Hematopoietic multipotent progenitor cell (in vitro differentiated cells): ENCODE data around the gene TIMM23B. TPM values are rescaled to one million over a fixed set of nuclear protein-coding genes. Genes with fewer than 3 reads are reported as not detected.
"Not testable (repeated sequence)": the region's sequence is repeated elsewhere in the genome, so short reads cannot be mapped to it uniquely, and the experiment has no call there.

Source experiments
- DNase-seq, 3 donors: peaks; one replicate each; pipeline ENCODE4 v3.0.0-alpha.2; 2011 to 2015; ENCODE audit warnings: low read depth in 2 of 3, low spot score in 2 of 3
- small RNA-seq: library from RNA; depleted of rRNA; stranded (forward); fragments of <200 nt; gene quantifications from one replicate; pipeline ENCODE3, GENCODE V24; 2012
- total RNA-seq: library from RNA; depleted of rRNA; stranded (reverse); fragments of >200 nt; gene quantifications from one replicate; pipeline ENCODE4 v1.2.3, GENCODE V29; 2012

Gene TIMM23B
- total RNA-seq, 1 donor = 12.7 TPM

DNA sequence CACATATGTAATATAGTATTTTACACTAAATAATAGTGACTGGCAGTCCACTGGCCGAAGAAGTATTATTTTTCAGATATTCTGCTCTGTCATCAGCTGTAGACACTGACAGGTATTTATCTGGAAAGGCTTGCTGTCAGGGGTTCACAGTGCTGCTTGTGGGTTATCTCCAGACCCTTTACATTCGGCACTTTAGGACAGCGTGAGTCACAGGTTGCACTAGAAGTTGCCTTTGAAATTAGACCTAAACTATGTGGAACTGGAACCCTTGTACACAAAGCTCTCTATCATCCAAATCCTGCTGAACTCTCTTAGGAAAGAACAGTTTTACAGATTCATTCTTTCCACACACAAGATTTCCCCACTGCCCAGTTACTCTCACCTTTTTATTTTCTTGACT lies 30.2 kb downstream of the TIMM23B start:
- DNase-seq = not testable (repeated sequence)

DNA sequence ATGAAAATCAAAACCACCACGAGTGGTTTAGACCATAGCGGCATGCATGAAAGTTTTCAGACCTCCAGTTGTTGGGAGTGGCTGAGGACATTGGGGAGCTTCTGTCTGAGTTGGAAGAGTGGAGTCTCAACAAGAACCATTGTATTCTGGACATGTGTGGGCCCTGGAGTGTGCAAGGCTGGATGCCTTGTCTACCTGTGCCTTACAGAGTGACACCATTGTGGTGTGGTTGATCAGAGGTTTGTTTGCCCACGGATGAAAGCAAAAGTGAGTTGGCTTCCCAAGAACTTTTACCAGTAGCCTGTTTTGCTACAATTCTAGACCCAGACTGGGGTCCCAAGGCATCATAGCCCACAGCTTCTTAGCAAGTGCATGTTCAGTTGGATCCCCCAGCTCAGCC lies 35.9 kb downstream of the TIMM23B start:
- DNase-seq = not testable (repeated sequence)

DNA sequence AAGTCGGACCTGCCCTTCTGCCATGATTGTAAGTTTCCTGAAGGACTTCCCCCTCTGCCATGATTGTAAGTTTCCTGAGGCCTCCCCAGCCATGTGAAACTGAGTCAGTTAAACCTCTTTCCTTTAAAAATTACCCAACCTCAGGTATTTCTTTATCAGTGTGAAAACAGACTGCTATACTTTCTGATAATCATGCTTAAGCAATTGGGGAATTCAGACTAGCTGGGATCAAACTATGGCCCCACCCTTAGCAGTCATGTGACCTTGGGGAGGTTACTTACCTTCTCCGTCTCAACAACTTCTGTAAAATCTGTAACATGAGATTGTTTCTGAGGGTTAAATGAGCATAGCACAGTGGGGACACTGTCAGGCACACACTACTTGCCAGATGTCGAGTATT lies 45.4 kb downstream of the TIMM23B start:
- not testable (repeated sequence) for DNase-seq

DNA sequence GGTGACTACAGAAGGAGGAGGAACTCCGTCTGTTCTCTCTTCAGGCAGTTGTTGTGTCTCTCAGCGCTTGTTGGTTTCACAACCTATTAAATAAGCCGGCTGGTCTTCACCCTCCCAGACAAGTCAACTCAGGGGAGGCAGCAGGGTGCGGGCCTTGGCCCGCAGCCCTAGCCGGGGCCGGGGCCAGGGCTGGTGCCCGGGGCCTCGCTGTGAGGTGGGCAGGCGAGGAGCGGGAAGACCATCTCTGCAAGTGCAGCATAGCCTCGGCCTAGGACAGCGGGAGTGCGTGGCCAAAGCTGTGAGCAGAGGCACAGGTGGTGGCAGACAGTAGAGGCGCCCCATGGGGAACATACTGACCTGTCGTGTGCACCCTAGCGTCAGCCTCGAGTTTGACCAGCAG lies 46.5 kb downstream of the TIMM23B start, which contains the start of gene AGAP6:
Gene AGAP6, plus strand, starts transcription at position 31 of the 400 bp plus-strand sequence. Its CDS starts 310 bp downstream, at position 341.
- not testable (repeated sequence) for DNase-seq

DNA sequence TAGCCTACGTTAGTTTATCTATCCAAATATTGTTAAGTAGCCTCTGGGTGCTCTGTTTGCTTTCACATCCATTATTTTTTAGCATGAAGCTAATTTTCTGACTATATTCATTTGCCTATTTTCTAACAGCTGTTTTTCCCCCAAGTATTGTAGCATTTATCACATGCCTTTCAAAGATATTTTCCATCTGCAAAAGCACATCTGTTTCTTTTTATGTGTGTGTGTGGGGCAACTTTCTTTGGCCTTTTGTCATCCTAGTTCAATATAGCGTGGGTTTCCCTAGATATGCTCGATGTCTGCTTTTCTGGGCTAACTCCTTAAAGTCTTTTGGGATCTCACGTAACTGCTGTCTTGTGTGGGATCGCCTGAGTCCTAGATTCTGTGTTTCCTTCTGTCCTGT lies 53.5 kb downstream of the TIMM23B start:
- DNase-seq = not testable (repeated sequence)

DNA sequence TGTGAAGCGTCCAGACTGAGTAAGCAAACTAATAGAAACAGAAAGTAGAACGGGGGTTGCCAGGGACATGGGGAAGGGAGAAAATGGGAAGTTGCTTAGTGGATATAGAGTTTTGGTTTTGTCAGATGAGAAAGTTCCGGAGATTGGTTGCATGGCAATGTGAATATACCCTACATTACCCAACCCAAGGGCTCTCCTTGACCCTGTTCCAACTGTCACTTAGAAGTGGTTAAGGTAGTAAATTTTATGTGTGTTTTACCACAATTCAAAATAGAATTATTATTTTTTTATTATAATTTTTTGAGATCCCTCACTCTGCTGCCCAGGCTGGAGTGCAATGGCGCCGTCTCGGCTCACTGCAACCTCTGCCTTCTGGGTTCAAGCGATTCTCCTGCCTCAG lies 72.2 kb downstream of the TIMM23B start:
- peak in 2 of 3 donors; percentile 10 to 52 for DNase-seq

DNA sequence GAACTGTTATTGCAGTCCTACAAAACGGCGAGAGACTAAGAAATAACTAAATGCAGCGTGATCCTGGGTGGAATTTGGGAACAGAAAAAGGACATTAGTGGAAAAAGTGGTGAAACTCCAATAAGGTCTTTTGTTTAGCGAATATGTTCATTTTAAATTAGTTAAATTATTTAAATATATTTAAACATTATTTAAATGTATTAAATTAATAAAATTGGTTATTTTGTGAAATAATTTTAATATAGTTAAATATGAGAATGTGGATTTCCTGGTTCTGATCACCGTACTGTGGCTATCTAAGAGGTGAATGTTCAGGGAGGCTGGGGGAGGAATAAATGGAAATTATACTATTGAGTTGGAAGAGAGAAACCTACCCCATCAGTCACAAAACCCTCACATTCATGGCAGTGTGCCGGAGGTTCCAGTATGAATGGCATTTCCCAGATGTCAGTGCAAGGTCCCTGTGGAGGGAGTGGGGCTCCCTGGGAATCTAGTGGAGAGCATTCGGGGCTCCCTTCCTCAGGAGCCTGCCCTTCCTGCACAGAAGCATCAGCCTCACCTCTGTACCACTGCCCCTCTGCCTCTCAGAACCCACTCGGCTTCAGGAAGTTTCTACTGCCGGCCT lies 73.9 kb downstream of the TIMM23B start:
- DNase-seq = not testable (repeated sequence)

DNA sequence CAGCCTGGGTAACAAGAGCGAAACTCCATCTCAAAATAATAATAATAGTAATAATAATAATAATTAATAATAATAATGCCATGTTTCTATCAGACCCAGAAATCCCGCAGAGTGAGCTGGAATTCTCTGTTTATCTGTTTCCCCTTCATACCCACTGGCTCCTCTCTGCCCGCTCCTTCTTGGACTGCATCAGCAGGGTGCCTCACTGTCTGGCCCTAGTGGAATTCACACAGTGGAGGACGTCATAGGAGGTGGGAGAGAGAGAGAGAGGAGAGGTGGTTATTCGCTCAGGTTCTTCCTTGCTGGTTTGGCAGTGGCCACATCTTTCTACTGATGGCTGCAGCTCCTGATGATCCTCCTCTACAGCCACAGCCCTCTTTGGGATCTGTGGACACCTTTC lies 75.1 kb downstream of the TIMM23B start:
- not testable (repeated sequence) for DNase-seq

DNA sequence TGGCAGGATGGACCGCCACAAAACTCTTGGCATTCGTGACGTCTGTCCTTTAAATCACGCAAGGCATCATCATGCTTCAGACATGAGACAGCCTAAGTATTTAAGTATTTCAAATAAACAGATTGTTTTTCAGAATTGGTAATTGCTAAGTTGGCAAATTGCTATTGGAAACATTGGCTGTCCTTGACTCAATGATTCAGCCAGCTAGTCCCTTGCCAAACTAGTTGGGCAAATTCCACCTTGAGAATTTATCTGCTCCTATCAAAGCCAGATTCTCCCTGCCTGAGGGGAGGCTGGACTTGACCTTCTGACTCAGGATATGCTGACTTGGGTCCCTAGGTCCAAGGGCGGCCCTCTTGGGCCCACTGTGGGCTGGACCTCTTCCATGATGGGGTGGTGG lies 75.8 kb downstream of the TIMM23B start:
- not testable (repeated sequence) for DNase-seq

DNA sequence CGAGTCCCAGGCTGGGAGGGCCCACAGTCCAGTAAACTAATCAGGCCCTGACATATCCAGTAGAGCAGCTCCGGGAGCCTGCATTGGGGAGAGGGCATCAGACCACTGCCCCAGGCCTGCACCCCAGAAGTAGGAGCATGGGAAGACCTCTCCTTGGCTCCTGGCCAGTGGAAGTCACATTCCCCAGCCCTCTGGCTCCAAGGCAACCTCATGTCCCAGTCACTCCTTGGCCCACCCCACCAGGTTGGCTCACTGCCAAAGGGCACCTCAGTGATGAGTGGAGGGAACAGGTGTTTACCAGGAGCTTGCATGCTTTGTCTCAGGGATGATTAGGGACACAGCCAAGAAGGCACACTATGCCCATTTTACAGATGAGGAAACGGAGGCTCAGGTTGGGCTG lies 77.4 kb downstream of the TIMM23B start:
- DNase-seq = not testable (repeated sequence)

DNA sequence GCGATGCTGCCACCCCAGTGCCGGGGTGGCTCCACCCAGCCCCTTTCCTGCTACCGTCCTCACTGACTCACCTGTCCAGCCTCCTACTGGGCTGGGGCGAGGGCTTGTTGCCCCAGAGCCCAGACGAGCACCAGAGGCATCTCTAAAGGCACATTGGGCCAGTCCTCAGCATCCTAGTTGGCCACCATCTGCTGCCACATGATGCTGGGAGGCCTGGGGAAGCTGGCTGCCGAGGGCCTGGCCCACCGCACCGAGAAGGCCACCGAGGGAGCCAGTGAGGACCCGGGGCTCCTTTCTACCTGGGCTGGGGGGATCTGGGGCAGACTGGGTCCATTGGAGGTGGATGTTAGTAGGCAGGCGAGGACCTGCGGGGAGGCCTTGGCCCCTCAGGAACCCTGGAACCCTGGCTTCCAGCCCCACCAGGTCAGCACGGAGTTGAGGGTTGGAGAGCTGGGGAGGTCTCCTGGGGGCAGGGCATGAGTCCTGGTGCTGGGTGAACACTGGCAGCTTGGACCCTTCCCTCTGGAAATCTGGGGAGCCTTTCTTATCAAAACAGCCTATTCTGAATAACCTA lies 78.7 kb downstream of the TIMM23B start:
- DNase-seq = not testable (repeated sequence)

DNA sequence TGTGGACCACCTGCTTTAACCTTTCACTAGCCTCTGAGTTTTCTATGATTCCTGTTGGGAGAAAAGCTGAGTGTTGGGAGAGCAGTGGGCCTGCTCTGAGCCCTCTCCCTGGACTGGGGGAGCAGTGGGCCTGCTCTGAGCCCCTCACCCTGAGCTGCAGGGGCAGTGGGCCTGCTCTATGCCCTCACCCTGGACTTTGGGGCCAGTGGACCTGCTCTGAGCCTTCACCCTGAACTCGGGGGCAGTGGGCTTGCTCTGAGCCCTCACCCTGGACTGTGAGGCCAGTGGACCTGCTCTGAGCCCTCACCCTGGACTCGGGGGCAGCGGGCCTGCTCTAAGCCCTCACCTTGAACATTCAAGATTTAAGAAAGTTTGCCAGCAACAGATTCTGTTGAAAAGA lies 79.8 kb downstream of the TIMM23B start:
- DNase-seq = no peak

Small RNAs within 50 kb of the gene (small RNA-seq; reads per million reads assigned to genes)
- gene RNA5SP317 (not detected), gene SNORA74C-2 (1.5 reads per million, percentile 54 among the genes with 10 or more reads in this experiment)

Other genes with a start within 250 kb of the TIMM23B start
- 0.27 TPM for gene OGDHL, start 179.7 kb upstream of the TIMM23B start, total RNA-seq
- 19.7 TPM for gene PARG, start within 50 bp of the TIMM23B start, total RNA-seq
- gene AGAP6, start 46.4 kb downstream of the TIMM23B start, total RNA-seq = 4.6 TPM
- 16.4 TPM for gene WASHC2A, start 125.9 kb downstream of the TIMM23B start, total RNA-seq